GF-D8 (cell line): ENCODE data around the gene PLD5.

ENCODE experiments used
- DNase-seq: peaks from one replicate; lab custom pipeline; 2025; lab: John Stamatoyannopoulos, UW

The PLD5 gene

DNA sequence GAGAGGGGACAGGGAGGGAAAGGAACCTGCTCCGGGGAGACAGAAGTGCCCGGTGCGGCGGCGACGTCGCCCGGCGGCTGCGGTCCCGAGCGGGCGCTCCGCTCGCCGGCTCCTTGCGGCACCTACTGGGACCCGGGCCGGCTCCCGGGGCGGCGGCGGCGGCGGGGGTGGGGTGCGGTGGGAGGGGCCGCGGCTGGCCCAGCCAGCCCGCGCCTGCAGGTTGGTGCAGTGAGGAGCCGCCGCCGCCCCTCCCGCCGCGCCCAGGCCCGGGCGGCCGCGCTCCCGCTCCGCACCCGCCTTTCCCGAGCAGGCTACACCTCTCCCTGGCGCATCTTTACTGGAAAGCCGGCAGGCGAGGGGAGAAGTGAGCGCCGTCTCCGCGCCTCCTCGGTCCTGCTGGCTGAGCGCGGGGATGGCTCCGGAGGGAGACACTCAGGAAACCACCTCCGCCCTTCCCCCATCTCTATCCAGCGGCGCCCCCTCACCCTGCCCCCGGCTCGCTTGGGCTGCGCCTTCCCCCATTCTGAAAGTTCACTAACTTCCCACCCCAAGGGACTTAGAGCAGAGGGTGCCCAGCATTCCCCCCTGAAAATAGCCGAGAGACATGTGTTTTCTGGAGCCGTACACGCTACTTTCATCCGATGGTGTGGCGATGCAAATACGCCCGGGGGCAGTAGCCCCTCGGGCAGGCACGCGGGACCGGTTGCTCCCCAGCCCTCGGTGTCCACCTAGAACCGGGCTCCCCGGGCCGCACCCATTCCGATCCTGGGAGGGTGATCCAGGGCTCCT, at the start of gene PLD5:
Gene PLD5 (minus strand): TSS at position 127 of the 789 bp plus-strand sequence.
- DNase-seq: no peak

DNA sequence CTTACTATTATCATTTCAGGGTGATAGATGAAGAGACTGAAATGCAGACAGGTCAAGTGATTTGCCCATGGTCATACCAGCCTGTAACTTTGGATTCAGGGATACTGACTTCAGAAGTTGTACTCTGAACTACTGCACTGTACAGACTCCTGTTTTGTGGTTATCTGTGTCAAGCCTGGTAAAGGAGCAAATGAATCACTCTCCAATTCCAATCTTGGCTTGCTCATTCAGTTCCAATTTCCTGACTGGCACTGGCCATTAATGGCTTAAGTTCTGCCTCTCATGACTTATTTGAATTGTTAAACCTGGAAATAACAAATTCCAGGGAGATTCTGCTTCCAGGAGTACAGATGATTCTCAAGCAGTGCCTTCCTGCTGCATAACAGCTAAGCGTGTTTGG, 45.4 kb upstream of the PLD5 start:
- DNase-seq: no peak

DNA sequence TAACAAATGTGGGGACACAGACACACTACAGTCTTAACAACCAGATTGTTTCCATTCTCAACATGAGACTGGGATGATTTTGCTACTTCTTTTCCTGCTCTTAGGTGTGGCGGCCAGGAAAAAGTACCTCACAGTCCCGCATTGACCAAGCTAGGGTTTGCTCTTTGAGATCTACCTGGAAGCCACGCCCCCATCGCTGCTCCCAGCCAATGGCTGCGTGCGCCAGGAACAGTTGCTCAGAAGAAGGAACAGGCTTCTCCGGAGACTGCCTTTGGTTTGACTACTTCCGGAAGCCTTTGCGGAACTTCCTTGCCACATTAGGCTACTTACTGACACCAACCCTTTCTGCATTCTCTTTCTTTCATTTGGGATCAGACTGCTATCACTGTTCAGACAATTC, 44.2 kb upstream of the PLD5 start:
- no peak for DNase-seq

DNA sequence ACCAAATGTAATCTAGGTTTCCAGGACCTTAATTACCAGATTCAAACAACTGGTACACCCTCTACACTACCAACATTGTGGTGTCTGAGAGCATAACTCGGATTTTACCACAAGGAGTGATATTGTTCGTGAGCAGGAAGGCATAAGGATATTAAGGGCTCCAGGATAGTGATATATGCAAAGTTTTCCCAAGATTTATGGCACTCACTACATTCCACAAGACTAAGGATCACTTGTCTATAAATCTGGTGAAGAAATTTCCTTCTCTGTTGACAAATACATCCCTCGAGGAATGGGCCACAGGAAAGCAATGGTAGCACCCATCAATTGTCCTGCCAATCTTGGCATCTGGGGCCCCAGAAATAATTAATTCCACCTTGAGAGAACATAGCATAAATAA, 43.1 kb upstream of the PLD5 start:
- no peak for DNase-seq

DNA sequence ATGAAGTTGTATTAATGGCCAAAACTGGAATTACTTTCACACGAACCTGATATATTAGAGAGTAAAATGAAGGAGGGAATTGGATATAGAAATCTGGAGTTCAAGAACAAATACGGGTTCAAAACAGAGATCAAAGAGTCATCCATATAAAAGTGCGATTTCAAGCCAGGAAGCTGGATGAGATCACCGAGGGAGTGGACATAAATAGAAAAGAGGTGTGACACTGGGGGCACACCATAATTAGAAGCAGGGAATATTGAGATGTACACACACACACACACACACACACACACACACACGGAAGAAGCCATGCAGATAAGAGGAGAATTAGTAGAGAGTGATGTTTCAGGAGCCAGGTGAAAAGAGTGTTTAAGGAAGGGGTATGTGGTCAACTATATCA, 32.3 kb upstream of the PLD5 start:
- no peak for DNase-seq

DNA sequence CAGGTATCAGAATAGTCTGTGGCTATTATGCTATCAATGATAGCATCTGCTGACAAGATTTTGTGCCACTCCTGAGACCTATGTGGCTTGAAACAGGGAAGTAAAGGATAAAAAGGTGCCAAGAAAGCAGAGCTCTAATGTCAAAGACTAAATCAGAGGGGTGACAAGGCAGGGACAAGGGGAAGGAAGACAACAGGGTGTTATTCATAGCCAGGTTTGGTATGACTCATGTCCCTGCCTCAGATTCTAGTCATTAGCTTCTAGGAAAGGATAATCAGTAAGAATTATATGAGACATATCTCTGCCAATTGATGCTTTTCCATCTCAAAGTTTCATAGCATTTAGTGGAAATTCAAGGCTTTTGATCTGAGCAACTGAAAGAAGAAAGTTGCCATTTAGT, 31.8 kb upstream of the PLD5 start:
- DNase-seq: no peak

DNA sequence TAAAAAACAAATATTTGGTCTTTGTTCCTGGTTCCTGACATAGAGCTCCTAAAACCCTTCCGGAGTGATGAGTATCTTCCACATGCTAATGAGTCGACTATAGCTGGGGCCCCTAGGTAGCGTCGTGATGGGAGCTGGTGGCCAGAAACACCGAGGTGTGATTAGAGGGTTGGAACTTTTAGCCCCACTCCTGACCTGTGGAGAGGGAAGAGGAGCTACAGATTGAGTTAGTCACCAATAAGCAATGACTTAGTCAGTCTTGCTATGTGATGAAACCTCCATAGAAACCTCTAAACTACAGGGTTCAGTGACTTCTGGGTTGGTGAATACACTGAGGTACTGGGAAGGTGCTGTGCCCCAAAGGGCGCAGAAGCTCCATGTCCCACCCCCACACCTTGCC, 30.1 kb upstream of the PLD5 start:
- no peak for DNase-seq

DNA sequence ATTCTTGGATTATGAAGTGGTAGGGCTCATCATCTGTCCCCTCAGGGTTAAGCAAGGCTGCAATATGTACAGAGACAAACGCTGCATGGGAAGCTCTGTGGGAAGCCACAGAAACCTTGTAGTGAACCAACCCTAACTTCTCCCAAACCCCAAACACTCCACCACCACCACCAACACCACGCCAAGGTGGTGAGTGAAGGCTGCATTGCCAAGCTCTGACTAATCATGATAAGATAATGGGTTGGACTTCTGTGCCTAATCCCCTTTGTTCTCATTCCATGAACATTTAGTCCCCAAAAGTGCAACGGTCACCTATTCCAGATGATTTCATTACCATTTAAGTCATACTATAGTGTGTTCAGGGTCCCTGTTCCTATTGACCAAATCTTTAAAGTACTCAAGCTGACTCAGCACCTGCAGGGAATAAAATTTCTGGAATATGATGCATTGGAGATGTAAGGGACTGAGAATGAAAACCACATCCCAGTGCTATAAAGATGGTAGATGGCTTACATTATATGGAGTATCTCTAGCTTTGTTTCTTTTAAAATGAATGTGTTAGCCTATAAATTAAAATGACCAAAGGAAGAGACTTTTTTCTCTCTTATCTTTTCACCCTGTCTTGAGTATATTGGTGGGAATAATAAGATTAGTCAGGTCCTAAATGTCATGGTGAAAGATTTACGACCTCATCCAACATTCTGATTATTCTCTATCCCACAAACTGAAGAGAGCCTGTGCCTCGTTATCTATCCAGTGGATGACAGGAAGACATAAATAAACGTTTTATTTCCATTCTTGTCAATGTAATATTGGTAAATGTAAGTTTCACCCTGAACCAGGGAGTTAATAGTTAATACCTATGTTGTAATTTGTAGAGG, 22.6 kb upstream of the PLD5 start:
- DNase-seq: no peak

DNA sequence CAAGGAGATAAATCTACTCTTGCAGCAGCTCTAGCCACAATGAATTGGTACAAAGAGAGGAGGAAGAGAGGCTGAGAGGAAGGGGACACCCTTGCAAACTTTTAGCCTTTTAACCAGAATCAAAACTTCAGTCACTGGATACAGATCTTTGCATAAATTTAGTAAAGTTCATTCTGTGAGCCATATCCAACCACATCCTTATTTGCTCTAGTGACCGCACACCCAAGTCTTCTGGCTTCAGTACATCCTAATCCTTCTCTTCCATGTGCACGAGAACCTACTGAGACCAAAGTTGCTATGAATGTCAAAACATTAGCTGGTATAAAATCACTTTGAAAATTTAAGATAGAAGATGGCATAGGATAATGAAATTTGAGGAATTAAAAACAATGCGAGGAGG, 21.9 kb upstream of the PLD5 start:
- DNase-seq: no peak

DNA sequence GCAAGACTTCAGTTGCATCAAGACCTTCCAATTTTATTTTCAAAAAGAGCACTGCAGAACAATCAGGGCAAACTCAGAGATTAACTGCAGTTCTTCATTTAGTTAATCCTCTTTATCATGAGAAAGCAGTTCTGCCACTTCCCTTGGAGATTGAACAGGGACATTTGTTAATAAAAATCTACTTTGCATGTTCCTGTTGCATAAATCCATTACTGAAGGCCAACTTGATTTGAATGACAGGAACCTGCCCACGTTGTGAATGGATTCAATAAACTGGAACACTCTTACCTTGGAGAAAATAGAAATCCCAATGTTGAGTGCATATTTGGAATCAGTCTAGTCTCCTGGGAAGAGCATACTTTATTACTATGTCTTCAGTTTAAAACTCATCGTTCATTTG, 19.6 kb upstream of the PLD5 start:
- DNase-seq: no peak

DNA sequence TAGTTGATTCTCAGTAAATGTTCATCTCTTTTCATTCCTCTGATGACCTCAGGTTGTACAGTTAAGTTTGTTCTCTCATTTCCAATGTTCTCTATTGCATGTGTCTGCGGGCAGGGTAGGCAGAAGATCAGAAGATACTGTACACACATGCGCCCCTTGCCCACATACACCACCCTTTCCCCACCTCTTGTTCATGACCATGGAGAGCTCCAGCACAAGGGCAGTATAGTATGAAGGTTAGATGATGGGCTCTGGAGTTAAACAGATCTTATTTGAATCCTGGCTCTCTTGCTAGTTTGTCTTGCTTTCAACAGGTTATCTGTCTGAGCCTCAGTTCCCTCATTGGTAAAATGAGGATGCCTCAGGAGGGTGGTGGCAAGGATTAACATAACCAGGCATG, 17.8 kb upstream of the PLD5 start:
- DNase-seq: no peak

DNA sequence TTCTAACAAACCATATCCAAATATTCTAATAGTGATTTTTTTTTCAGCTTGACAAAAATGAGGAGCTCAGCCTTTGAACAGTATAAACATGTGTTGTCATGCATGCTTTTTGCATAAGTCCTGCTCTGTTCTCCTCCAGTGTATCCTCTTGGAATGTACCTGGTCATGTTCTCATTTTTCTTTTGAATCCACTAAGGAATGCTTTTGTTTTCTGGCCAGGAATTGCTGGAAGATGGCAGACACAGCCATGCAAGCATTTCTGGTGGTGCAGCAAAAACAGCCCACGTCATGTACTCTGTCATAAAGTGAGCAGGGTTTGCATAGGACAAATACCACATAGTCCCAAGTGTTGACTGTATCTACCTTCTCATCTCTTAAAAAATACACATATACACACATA, 11.5 kb upstream of the PLD5 start:
- no peak for DNase-seq

DNA sequence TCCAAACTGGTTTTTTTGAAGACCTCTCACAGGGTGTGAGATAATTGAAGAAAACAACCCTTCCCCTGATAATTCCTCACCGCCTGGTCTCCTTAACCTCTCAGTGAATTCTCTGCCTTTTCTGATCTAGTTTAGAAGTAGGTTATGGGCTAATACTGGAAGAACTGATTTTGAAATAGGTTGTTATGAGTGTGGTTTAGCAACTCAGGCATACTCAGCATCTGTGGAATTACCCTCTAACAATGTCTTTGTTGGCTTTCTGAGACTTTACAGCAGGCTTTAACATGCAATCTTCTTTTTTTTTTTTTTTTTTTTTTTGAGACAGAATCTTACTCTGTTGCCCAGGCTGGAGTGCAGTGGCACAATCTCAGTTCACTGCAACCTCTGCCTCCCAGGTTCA, 10.3 kb upstream of the PLD5 start:
- DNase-seq: no peak

DNA sequence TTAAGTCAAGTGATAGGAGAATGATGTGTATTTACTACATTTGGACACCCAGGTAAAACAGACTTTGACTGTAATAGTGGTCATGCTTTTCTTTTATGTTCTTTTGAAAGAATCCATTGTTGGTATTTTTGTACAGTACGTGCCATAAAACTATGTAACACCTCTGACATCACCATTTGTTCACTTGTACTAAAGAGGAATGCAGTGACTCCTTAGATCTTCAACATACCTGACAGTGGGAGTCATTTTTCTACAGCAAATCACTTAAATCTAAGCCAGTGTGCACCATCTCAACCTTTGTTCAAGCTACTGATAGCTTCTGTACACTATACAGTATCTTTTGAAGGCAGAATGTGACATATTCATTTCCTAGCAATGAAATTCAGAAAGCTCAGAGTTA, 6.3 kb upstream of the PLD5 start:
- DNase-seq: no peak

DNA sequence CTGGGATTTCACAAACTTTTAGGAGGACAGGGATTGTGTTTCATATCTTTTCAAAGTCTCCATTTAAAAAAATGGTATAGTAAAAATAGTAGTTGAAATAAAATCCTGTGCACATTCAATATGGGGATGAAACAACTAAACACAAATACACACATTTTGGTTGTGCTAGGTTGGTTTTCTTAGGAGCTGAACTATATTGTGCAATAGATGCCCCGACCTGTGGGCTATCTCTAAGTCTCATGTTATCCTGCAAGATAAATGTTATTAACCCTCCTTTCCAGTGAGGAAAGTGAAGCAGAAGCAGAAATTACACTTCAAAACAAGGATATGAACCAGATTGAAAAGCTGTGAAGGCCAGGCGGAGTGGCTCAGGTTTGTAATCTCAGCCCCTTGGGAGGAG, 1.3 kb upstream of the PLD5 start:
- no peak for DNase-seq

DNA sequence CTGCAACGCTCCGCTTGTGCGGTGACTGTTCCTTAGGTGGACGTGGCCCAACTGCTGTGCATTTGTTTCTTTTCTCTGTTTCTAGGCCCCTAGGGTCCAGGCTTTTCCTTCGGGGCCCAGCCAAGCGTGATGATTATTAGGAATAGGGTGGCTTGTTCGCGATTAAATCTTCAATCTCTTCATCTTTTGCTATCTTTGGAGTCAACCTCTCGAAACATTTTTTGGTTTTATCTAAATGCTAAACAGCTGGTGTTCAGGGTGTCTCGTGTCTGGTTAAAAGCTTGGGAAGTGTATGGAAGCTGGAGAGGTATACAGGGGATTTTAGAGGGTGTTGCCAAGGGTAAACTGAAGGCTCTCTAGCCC, 844 bp upstream of the PLD5 start:
- no peak for DNase-seq

DNA sequence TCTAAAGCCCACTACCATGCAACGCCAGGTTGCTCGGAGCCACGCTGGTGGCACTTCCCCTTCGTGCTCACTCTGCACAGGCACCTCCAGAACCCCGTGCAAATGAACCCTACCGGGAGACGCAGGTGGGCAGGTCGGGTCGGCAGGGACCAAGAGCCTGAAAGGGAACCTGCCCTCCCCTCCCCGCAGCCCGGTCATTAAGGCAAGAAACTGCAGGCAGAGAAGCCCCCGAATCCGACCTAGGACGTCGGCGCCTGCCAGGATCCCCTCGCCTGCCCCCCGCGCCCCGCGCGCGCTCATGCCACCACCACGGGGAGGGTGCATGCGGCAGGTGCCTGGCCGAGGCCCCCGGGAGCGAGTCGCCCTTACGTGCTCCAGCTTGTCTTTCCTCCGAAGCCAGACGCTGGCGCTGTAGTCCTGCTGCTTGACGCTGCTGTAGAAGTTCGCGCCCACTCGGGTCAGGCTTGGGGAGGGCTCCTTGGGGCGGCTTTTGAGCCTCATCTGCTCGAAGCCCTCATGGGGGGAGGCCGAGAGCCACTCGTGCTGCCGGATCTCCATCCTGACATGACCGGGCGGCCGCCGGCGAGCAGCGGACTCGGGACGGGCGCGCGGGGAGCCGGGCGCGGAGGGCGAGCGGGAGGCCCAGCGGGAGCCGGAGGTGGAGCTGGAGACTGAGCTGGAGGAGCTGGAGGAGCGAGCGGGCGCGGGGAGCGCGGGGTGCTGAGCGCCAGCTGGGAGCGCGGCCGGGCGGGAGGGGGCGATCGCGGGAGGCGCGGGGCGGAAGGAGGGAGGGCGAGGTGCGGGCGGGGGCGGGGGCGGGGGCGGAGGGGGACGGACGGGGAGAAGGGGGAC, 552 bp downstream of the PLD5 start:
- DNase-seq: no peak

DNA sequence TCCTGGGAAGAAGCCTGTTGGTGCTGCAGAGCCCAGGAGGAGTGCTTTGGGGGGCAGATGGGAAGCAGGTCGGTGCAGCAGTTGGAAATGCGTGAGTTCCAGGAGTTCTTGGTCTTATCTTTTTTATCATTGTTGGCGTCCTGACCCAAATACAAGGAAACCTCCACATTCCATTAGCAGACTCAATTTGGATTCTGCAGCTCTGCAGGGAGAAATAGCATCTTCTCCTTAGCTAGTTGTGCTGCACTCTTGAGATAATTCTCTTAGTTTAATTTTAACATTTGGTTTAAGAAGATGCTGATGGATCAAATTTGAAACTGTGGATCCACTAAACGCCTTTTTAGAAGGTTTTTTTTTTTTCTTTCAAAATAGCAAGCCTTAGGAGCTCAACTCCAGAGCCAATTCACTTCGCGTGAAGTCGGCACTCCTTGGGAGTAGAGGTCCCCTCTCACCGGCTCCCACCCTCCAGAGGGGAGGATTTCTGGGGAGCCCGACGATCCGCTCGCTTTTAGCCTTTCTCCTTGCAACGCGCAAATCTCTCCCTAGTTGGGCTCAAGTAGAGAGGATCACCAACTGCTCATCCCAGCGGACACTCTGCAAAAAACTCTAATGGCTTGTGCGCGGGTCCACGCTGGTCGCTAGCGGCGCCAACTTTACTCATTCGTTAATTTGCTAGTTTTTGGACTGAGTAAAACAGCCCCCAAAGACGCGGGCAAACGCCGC, 1.3 kb downstream of the PLD5 start:
- DNase-seq: no peak

DNA sequence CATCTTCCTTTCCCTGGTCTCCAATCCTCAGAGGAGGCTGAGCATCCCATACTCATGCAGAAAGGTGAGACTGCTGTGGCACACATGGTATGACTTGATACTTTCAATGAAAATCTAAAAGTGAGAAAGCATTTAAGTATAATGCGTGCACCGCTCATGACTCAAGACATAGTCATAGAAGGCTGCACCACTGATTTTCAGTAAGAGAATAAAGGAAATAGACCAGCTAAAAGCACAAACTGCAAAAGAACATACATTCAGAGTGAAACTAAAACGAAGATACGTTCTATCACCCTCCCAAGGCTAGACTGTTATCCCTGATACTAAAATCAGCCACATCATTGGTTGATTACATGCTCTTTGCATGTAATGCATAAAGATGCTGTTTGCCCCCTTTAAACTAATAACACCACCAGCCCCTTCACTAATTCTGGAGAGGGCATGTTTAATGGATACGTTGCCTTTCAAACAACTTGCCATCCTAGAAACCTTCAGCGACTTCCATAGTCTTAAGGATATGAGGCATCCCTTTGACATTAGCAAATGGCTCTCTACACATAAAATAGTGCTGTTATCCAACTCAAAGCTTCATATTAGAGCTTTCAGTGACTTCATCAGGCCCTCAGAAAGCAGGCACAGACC, 2.1 kb downstream of the PLD5 start:
- no peak for DNase-seq

DNA sequence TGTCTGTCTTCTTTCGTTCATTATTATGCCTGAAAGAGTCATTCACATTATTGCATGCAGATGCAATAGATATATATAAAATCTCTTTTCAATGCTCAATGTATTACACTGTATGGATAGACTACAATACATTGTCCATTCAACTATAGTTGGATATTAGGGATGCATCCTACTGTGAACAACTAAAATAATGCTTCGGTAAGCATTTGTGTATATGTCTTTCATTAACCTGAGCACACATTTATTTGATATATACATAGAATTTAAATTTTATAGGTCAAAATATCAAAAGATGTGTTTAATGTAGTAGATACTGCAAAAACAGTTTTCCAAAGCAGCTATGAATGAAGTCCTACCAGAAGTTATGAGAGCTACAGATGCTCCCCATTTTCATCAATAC, 8.9 kb downstream of the PLD5 start:
- no peak for DNase-seq

DNA sequence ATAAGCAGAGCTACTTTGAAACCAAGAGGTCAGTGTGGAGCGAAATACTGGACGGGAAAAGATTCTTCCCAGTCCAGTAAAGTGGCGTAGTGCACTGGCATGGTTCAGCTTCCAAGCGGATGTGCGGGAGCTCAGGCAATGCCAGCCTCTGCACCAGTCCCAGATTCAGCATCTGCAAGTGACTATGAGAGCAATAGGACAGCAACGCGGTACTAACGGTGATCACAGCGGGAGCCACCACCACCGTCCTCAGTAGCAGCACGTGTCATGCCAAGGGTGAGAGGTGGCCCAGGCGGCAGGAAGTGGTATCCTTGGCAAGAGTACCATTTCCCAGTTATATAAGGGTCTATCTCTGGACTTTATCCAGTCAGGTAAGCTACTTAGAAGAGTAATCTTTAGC, 17.8 kb downstream of the PLD5 start:
- DNase-seq: no peak
